GM23338 (cell line): ENCODE results near the gene RIMS1. TPM values are rescaled to one million over a fixed set of nuclear protein-coding genes. Genes with fewer than 3 reads are reported as not detected.

Source experiments
- ATAC-seq: fragments of 200-7000 bp; cut with Tn5 transposase; 3 replicates; pipeline ENCODE4 v1.9.1; 2020
- DNase-seq: peaks from one replicate; pipeline ENCODE4 v3.0.0-alpha.2; 2015; ENCODE audit warnings: low spot score
- H2AFZ ChIP-seq: fragments of 200-600 bp; sonication (generic); 2 replicates; pipeline ENCODE4 v1.8.0; 2016; ENCODE audit warnings: antibody characterized with exemption, mild to moderate bottlenecking, moderate library complexity
- H3F3A ChIP-seq: fragments of 200-600 bp; sonication (generic); replicated peaks from 2 replicates; pipeline ENCODE4 v1.8.0; 2017; ENCODE audit warnings: antibody characterized with exemption, mixed run types, low read depth
- H3K27ac ChIP-seq: fragments of 200-600 bp; sonication (generic); 2 replicates; pipeline ENCODE4 v1.6.1; 2016; ENCODE audit warnings: low read depth
- H3K27me3 ChIP-seq: fragments of 200-600 bp; sonication (generic); 2 replicates; pipeline ENCODE4 v1.8.0; 2016; ENCODE audit warnings: mild to moderate bottlenecking, mixed run types, moderate library complexity; ENCODE audit not compliant: insufficient read depth
- H3K36me3 ChIP-seq: fragments of 200-600 bp; sonication (generic); 2 replicates; pipeline ENCODE4 v1.8.0; 2016; ENCODE audit warnings: mild to moderate bottlenecking; ENCODE audit not compliant: insufficient read depth
- H3K4me1 ChIP-seq: fragments of 200-600 bp; sonication (generic); 2 replicates; pipeline ENCODE4 v1.8.0; 2016; ENCODE audit warnings: mild to moderate bottlenecking, moderate library complexity; ENCODE audit not compliant: insufficient read depth
- H3K4me2 ChIP-seq: fragments of 200-600 bp; sonication (generic); 2 replicates; pipeline ENCODE4 v1.7.1; 2017; ENCODE audit warnings: mixed run types
- H3K4me3 ChIP-seq: fragments of 200-600 bp; sonication (generic); 2 replicates; pipeline ENCODE4 v1.6.1; 2016; ENCODE audit warnings: mixed run types
- H3K79me2 ChIP-seq: fragments of 200-600 bp; sonication (generic); replicated peaks from 2 replicates; pipeline ENCODE4 v1.8.0; 2017; ENCODE audit warnings: mild to moderate bottlenecking; ENCODE audit not compliant: insufficient read depth
- H3K9me2 ChIP-seq: fragments of 200-600 bp; sonication (generic); 2 replicates; pipeline ENCODE4 v1.8.0; 2017; ENCODE audit not compliant: insufficient read depth
- H4K20me1 ChIP-seq: fragments of 200-600 bp; sonication (generic); replicated peaks from 2 replicates; pipeline ENCODE4 v1.8.0; 2017; ENCODE audit warnings: mild to moderate bottlenecking; ENCODE audit not compliant: insufficient read depth
- H3K27ac Mint-ChIP-seq: 2 replicates; pipeline ENCODE4 v1.8.0; 2020; ENCODE audit warnings: inconsistent platforms, mild to moderate bottlenecking, moderate library complexity, mixed read lengths
- H3K27me3 Mint-ChIP-seq: 3 replicates; pipeline ENCODE4 v1.8.0; 2022; ENCODE audit warnings: low read depth, mild to moderate bottlenecking, moderate library complexity, mixed read lengths, inconsistent platforms; ENCODE audit not compliant: insufficient read depth, poor library complexity
- H3K36me3 Mint-ChIP-seq: 3 replicates; pipeline ENCODE4 v1.8.0; 2021; ENCODE audit warnings: low read depth, mild to moderate bottlenecking, inconsistent platforms, moderate library complexity, mixed read lengths
- H3K4me1 Mint-ChIP-seq: 3 replicates; pipeline ENCODE4 v1.8.0; 2020; ENCODE audit warnings: mild to moderate bottlenecking, inconsistent platforms, mixed read lengths
- H3K4me3 Mint-ChIP-seq: 3 replicates; pipeline ENCODE4 v1.8.0; 2021; ENCODE audit warnings: moderate library complexity, mild to moderate bottlenecking, inconsistent platforms, mixed read lengths
- H3K9me3 Mint-ChIP-seq: 3 replicates; pipeline ENCODE4 v1.8.0; 2020; ENCODE audit warnings: moderate library complexity, mild to moderate bottlenecking, inconsistent platforms, mixed read lengths
- CREB1 ChIP-seq: fragments of 250-450 bp; sonication (Bioruptor Pico); IDR thresholded peaks from 2 replicates; pipeline ENCODE4 v1.5.0; 2020; ENCODE audit warnings: low read depth, mild to moderate bottlenecking, moderate library complexity
- CTCF ChIP-seq, 2 experiments: fragments of 200-600 bp in 1 of 2; sonication (generic) in 1 of 2; conservative IDR thresholded peaks; 2 replicates each; pipeline versions ENCODE4 v1.5.1 to v1.6.1; 2016 to 2017; ENCODE audit warnings: antibody characterized with exemption in 2 of 2, low read depth in 2 of 2, mild to moderate bottlenecking in 2 of 2, moderate library complexity in 1 of 2
- ETS1 ChIP-seq: IDR thresholded peaks from 2 replicates; pipeline ENCODE4 v1.6.1; 2016; ENCODE audit warnings: antibody characterized with exemption
- EZH2 ChIP-seq: fragments of 200-600 bp; sonication (generic); IDR thresholded peaks from one replicate; pipeline ENCODE4 v1.8.0; 2017; ENCODE audit warnings: antibody characterized with exemption, mild to moderate bottlenecking, low read depth; ENCODE audit not compliant: unreplicated experiment
- POLR2AphosphoS5 ChIP-seq: IDR thresholded peaks from 2 replicates; pipeline ENCODE4 v1.6.1; 2016; ENCODE audit warnings: antibody characterized with exemption, low read depth
- REST ChIP-seq: IDR thresholded peaks from one replicate; pipeline ENCODE4 v1.6.1; 2018; ENCODE audit warnings: antibody characterized with exemption; ENCODE audit not compliant: unreplicated experiment
- STAT1 ChIP-seq: IDR thresholded peaks from one replicate; pipeline ENCODE4 v1.6.1; 2016; ENCODE audit warnings: antibody characterized with exemption; ENCODE audit not compliant: unreplicated experiment
- ZNF331 ChIP-seq: fragments of 250-450 bp; sonication (Bioruptor Pico); IDR thresholded peaks from 2 replicates; pipeline ENCODE4 v1.5.0; 2020; ENCODE audit warnings: low read depth, mild to moderate bottlenecking, moderate library complexity
- polyA plus RNA-seq: library from polyadenylated mRNA; unstranded; fragments of >200 nt; fragmentation: Nextera tagmentation; extraction: Ambion mirVana; gene quantifications from 2 replicates; pipeline ENCODE4 v1.2.1, GENCODE V29; 2016
- total RNA-seq: library from RNA; depleted of rRNA; stranded (reverse); fragments of >200 nt; shearing (Covaris generic); gene quantifications from 2 replicates; pipeline ENCODE4 v1.2.3, GENCODE V29; 2014

Gene RIMS1
- total and polyA plus RNA-seq, 2 experiments from 2014 or later: 0.89 to 4.0 TPM

GRCh38 chr6:72151742-72152141 is 265.4 kb downstream of the RIMS1 start (continued):
- TF ChIP-seq REST: no peak
- TF ChIP-seq CREB1 (CRISPR knock-in tag): no peak
- no peak for TF ChIP-seq ZNF331 (CRISPR knock-in tag)
- no peak for TF ChIP-seq STAT1
- TF ChIP-seq ETS1: no peak
- no peak for TF ChIP-seq POLR2AphosphoS5

- H3K27ac Mint-ChIP-seq: no peak overlapping the region
Observed at GRCh38 chr6:72175916-72176315, 289.6 kb downstream of the RIMS1 start.

More at GRCh38 chr6:72175916-72176315, 289.6 kb downstream of the RIMS1 start:
- no peaks in the 10 kb centered on the region for H3K79me2 ChIP-seq
- no peaks in the 10 kb centered on the region for H3K36me3 Mint-ChIP-seq
- peaks cover 8% of the 10 kb centered on the region for H3K27me3 ChIP-seq
- TF ChIP-seq EZH2 (no peak), POLR2AphosphoS5 (no peak), CTCF (conservative IDR thresholded peaks at IDR 0.05; ENCODE audit: low read depth in 2 of 2) (no peak)
- peaks cover under 1% of the 10 kb centered on the region; the same call in 1 of the 3 replicates for H3K9me3 Mint-ChIP-seq
- no peak overlapping the region for H3K4me3 ChIP-seq
- no peak overlapping the region for H3K4me2 ChIP-seq
- no peaks in the 10 kb centered on the region for H3K4me1 Mint-ChIP-seq
- H2AFZ ChIP-seq: no peak overlapping the region
- DNase-seq (no peak), ATAC-seq (no peak)
- no peaks in the 10 kb centered on the region for H3F3A ChIP-seq
- H3K4me3 Mint-ChIP-seq: no peak overlapping the region
- no peak overlapping the region for H3K27ac ChIP-seq
- H3K27me3 Mint-ChIP-seq: peaks cover 4% of the 10 kb centered on the region
- H3K36me3 ChIP-seq: no peaks in the 10 kb centered on the region
- H3K4me1 ChIP-seq: no peaks in the 10 kb centered on the region
- H4K20me1 ChIP-seq: no peaks in the 10 kb centered on the region
- no peaks in the 10 kb centered on the region for H3K9me2 ChIP-seq
